ENCODE results near the gene PEX7. TPM values are rescaled to one million over a fixed set of nuclear protein-coding genes. Genes with fewer than 3 reads are reported as not detected.

Gene PEX7
- total and polyA plus RNA-seq, 2 of the 8 experiments (the other 6 are each of a cell fraction or from before 2014, with no cell fraction given) = 6.4 to 11.0 TPM

DNA sequence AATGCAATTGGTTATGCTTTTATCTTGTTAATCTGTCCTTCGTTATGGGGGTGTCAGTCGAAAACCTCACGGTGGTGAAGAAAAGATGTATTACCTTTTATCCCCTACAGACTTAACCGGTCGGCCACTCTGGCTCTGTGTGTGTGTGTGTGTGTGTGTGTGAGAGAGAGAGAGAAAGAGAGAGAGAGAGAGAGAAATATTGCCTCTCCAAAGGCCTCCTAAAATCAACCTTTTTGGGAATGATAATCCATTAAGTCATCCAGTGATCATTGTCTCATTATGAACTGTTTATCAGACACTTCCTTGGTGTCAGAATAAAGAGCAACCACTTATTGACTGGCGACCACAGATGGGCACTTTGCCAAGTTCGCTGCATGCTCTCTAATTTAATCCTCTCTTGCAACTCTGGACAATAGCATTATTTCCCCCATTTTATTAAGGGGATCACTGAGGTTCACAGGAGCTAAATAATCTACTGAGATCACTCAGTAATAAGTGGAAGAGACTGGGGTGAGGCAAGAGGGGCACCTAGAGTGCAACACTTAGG lies 130.4 kb downstream of the PEX7 start (continued):
- TF ChIP-seq, protein P1, sequence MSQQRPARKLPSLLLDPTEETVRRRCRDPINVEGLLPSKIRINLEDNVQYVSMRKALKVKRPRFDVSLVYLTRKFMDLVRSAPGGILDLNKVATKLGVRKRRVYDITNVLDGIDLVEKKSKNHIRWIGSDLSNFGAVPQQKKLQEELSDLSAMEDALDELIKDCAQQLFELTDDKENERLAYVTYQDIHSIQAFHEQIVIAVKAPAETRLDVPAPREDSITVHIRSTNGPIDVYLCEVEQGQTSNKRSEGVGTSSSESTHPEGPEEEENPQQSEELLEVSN (IDR thresholded peaks at IDR 0.05) = no peak
- TF ChIP-seq CHD2 (IDR thresholded peaks at IDR 0.05; ENCODE audit: low read length) (no peak), CEBPB (IDR thresholded peaks at IDR 0.05; ENCODE audit: low read depth, low read length) (no peak), SP4 (IDR thresholded peaks at IDR 0.05; ENCODE audit: low read length) (no peak), TAF1 (IDR thresholded peaks at IDR 0.05; ENCODE audit: low read depth, low read length) (no peak), HDAC2 (IDR thresholded peaks at IDR 0.05; ENCODE audit: borderline replicate concordance in 1 of 2, low read depth in 2 of 2, low read length in 2 of 2) (no peak), GABPA (IDR thresholded peaks at IDR 0.05; ENCODE audit: borderline replicate concordance, insufficient read depth, low read length) (no peak), CTBP2 (IDR thresholded peaks at IDR 0.05; ENCODE audit: borderline replicate concordance, insufficient read depth, insufficient read length, low read length) (no peak)
- TF ChIP-seq, protein P2, sequence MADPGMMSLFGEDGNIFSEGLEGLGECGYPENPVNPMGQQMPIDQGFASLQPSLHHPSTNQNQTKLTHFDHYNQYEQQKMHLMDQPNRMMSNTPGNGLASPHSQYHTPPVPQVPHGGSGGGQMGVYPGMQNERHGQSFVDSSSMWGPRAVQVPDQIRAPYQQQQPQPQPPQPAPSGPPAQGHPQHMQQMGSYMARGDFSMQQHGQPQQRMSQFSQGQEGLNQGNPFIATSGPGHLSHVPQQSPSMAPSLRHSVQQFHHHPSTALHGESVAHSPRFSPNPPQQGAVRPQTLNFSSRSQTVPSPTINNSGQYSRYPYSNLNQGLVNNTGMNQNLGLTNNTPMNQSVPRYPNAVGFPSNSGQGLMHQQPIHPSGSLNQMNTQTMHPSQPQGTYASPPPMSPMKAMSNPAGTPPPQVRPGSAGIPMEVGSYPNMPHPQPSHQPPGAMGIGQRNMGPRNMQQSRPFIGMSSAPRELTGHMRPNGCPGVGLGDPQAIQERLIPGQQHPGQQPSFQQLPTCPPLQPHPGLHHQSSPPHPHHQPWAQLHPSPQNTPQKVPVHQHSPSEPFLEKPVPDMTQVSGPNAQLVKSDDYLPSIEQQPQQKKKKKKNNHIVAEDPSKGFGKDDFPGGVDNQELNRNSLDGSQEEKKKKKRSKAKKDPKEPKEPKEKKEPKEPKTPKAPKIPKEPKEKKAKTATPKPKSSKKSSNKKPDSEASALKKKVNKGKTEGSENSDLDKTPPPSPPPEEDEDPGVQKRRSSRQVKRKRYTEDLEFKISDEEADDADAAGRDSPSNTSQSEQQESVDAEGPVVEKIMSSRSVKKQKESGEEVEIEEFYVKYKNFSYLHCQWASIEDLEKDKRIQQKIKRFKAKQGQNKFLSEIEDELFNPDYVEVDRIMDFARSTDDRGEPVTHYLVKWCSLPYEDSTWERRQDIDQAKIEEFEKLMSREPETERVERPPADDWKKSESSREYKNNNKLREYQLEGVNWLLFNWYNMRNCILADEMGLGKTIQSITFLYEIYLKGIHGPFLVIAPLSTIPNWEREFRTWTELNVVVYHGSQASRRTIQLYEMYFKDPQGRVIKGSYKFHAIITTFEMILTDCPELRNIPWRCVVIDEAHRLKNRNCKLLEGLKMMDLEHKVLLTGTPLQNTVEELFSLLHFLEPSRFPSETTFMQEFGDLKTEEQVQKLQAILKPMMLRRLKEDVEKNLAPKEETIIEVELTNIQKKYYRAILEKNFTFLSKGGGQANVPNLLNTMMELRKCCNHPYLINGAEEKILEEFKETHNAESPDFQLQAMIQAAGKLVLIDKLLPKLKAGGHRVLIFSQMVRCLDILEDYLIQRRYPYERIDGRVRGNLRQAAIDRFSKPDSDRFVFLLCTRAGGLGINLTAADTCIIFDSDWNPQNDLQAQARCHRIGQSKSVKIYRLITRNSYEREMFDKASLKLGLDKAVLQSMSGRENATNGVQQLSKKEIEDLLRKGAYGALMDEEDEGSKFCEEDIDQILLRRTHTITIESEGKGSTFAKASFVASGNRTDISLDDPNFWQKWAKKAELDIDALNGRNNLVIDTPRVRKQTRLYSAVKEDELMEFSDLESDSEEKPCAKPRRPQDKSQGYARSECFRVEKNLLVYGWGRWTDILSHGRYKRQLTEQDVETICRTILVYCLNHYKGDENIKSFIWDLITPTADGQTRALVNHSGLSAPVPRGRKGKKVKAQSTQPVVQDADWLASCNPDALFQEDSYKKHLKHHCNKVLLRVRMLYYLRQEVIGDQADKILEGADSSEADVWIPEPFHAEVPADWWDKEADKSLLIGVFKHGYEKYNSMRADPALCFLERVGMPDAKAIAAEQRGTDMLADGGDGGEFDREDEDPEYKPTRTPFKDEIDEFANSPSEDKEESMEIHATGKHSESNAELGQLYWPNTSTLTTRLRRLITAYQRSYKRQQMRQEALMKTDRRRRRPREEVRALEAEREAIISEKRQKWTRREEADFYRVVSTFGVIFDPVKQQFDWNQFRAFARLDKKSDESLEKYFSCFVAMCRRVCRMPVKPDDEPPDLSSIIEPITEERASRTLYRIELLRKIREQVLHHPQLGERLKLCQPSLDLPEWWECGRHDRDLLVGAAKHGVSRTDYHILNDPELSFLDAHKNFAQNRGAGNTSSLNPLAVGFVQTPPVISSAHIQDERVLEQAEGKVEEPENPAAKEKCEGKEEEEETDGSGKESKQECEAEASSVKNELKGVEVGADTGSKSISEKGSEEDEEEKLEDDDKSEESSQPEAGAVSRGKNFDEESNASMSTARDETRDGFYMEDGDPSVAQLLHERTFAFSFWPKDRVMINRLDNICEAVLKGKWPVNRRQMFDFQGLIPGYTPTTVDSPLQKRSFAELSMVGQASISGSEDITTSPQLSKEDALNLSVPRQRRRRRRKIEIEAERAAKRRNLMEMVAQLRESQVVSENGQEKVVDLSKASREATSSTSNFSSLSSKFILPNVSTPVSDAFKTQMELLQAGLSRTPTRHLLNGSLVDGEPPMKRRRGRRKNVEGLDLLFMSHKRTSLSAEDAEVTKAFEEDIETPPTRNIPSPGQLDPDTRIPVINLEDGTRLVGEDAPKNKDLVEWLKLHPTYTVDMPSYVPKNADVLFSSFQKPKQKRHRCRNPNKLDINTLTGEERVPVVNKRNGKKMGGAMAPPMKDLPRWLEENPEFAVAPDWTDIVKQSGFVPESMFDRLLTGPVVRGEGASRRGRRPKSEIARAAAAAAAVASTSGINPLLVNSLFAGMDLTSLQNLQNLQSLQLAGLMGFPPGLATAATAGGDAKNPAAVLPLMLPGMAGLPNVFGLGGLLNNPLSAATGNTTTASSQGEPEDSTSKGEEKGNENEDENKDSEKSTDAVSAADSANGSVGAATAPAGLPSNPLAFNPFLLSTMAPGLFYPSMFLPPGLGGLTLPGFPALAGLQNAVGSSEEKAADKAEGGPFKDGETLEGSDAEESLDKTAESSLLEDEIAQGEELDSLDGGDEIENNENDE (IDR thresholded peaks at IDR 0.05; ENCODE audit: insufficient replicate concordance, low read length) = no peak

Measured in H1 (cell line).